ENCODE results near the gene LYPLA2.

LYPLA2 gene

DNA sequence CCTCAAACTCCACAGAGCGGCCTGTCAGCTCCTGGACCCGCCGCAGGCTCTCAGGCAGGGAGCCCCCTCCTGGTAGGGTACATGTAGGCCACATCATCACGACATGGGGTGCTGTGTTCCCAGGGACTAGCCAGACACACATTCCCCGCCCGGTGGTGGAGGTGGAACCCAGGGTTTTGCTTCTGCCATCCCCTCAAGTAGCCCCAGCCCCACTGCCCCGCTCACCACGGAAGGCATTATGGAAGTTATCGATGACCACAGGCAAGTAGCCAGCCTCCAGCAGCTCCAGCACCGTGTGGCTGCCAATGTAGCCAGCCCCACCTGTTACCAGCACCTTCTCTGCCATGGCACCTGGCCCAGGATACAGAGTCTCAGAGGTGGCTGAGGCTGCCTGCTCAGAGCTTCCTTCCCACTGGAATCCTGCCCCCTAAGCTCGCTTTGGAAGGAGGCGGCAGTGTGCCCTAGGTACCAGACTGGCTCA, 7.8 kb downstream of the LYPLA2 start:
- H3K27ac Mint-ChIP-seq = no peak overlapping the region
- H3K4me3 Mint-ChIP-seq = peak overlapping the region; percentile 90 to 94 (median 92)
- peaks cover 3% of the 10 kb centered on the region for H3K27me3 Mint-ChIP-seq (ENCODE audit: low read depth)
- H3K36me3 Mint-ChIP-seq (ENCODE audit: low read depth) = peaks cover 10% of the 10 kb centered on the region
- H3K4me1 Mint-ChIP-seq = peaks cover 10% of the 10 kb centered on the region
- TF ChIP-seq, protein P1, sequence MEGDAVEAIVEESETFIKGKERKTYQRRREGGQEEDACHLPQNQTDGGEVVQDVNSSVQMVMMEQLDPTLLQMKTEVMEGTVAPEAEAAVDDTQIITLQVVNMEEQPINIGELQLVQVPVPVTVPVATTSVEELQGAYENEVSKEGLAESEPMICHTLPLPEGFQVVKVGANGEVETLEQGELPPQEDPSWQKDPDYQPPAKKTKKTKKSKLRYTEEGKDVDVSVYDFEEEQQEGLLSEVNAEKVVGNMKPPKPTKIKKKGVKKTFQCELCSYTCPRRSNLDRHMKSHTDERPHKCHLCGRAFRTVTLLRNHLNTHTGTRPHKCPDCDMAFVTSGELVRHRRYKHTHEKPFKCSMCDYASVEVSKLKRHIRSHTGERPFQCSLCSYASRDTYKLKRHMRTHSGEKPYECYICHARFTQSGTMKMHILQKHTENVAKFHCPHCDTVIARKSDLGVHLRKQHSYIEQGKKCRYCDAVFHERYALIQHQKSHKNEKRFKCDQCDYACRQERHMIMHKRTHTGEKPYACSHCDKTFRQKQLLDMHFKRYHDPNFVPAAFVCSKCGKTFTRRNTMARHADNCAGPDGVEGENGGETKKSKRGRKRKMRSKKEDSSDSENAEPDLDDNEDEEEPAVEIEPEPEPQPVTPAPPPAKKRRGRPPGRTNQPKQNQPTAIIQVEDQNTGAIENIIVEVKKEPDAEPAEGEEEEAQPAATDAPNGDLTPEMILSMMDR (IDR thresholded peaks at IDR 0.05; ENCODE audit: unreplicated experiment in 3 of 3) = no peak
- H3K9me3 Mint-ChIP-seq = no peaks in the 10 kb centered on the region

DNA sequence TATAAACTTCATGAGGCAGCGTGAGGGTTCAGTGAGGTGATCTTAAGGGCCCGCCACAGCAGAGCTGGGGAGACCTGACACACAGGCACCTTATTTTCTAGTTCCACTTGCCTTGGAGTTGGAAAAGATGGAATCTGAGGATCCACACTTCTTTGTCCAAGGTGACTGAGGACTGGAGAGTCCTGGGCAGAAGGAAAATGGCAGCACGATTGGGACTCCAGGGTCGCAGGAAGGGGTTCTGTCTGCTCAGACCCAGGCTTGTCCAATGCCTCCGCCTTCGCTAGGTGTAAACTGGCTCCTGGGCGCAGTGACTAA, 8.3 kb downstream of the LYPLA2 start:
- Mint-ChIP-seq H3K27me3 (ENCODE audit: low read depth) (peaks cover 3% of the 10 kb centered on the region), H3K36me3 (ENCODE audit: low read depth) (peaks cover 15% of the 10 kb centered on the region), H3K9me3 (no peaks in the 10 kb centered on the region), H3K4me1 (peaks cover 10% of the 10 kb centered on the region), H3K27ac (peak overlapping the region in 2 of 3 experiments; percentile 92 to 96), H3K4me3 (peak overlapping the region; percentile 90 to 94 (median 92))
- TF ChIP-seq, protein P1 (IDR thresholded peaks at IDR 0.05; ENCODE audit: unreplicated experiment in 3 of 3) = no peak

DNA sequence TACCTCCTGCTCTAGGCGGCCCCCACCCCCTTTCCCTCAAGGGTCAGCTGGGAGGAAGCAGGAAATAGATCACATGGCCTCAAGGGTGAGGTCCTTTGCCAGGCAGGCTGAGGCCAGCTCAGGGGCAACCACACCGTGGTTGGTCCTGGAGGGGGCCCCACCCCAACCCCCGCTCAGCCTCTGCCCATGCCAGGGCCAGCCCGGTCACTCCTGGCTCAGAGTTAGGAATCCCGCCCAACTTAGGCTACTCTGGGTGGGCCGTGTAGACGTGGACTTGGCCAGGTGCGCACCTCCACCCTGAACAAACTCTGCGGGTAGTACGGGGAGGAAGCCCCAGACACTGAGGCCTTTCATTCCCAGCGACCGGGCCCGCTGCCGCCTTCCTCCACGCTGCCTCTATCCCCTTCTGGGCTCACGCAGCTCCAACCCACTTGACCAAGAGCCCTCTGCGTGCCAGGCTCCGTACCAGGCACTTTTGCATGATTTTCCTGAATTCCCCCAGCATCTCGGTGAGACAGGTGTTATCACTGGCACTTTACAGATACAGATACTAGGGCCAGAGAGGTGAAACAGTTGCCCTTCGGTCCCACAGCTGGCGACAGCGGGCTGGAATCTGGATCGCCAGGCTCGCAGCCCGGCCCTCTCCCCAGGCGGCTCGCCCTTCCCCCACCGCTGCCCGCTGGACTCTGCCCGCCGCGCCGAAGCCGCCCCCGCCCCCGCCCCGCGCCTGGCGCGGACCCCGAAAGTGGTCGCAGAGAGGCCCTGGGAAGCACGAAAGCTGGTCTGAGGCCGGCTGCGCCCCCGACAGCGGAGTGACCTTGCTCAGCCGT, 8.8 kb downstream of the LYPLA2 start:
- Mint-ChIP-seq H3K4me1 (peaks cover 10% of the 10 kb centered on the region), H3K27me3 (ENCODE audit: low read depth) (peaks cover 3% of the 10 kb centered on the region), H3K9me3 (no peaks in the 10 kb centered on the region), H3K36me3 (ENCODE audit: low read depth) (peaks cover 20% of the 10 kb centered on the region), H3K27ac (peak overlapping the region; percentile 63 to 96 (median 92)), H3K4me3 (peak overlapping the region; percentile 90 to 94 (median 92))
- TF ChIP-seq, protein P1 (IDR thresholded peaks at IDR 0.05; ENCODE audit: unreplicated experiment in 3 of 3) = no peak

DNA sequence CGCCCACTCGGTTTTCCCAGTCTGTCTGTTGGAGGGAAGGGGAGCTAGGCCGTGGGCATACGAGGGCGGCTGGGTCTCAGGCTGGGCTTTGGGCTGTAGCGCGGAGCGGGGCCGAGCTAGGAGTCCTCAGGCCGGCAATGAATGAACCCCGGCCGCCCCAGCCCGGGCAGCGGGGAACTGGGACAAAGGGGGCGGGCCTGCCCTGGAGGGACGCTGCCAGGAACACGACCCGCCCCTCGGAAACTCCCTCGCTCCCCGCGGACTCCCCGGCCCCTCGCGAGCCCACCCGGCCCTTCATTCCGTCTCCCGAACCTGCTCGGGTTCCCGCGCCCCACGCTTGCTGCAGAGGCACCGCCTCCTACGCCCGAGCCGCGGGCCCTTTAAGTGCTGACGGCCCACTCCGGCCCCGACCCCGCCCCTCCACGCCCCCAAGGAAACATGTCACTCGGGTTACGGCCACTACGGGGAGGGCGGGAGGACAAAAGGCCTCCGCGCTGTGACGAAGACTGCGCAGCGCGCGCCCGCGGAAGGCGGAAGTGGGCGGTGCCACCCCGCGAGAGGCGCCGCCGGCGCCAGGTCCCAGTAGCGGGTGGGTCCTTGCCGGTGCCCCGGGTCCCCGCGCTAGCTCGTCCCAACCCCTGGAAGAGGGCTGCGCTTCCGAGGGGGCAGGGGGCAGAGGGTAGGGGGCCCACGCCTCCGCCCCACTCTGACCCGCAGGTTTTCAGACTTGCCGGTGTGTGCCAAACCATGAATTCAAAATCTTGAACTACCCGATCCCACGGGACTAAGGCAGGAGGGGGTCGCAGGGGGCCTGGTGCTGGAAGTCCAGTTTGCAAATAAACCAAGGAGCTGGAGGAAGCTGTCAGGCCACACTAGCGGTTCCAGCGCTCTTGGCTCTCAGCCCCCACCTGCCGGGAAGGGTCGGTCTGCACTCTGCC, 9.7 kb downstream of the LYPLA2 start, which contains the start of gene GALE:
Gene GALE, minus strand, starts transcription at position 355 of the 938 bp plus-strand sequence. CDS start 1,747 bp downstream, outside the sequence.
- Mint-ChIP-seq H3K9me3 (no peaks in the 10 kb centered on the region), H3K36me3 (ENCODE audit: low read depth) (peaks cover 25% of the 10 kb centered on the region), H3K27ac (peak within 1 kb of the TSS; percentile 63 to 96 (median 92)), H3K4me1 (peaks cover 5% of the 10 kb centered on the region), H3K27me3 (ENCODE audit: low read depth) (peaks cover 3% of the 10 kb centered on the region), H3K4me3 (peak within 1 kb of the TSS; percentile 90 to 94 (median 92))
- TF ChIP-seq, protein P1 (IDR thresholded peaks at IDR 0.05; ENCODE audit: unreplicated experiment in 3 of 3) = no peak

DNA sequence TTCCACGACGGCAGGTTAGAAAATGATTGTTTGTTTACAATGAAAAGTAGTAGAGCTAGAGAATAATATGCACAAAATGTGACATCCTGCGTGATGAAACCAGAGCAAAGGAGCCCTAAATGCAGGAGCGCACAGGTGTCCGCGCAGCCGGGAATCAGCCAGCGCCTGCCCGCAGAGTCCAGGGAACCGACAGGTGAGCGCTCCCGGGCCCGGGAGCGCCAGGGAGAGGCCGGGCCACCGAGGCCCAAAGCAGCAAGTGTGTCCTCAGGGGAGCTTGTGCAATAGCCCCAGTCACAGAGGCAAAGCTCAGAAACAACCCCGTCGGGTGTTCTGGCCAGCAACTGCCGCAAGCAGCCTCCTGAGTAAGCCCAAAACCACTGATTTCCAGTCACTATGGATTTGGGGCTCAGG, 10.4 kb downstream of the LYPLA2 start:
- H3K36me3 Mint-ChIP-seq (ENCODE audit: low read depth) = peaks cover 26% of the 10 kb centered on the region
- no peaks in the 10 kb centered on the region for H3K9me3 Mint-ChIP-seq
- H3K27ac Mint-ChIP-seq = peak overlapping the region; percentile 60 to 96 (median 87)
- H3K27me3 Mint-ChIP-seq (ENCODE audit: low read depth) = peaks cover 3% of the 10 kb centered on the region
- H3K4me1 Mint-ChIP-seq = peaks cover 5% of the 10 kb centered on the region
- H3K4me3 Mint-ChIP-seq = peak overlapping the region; percentile 90 to 94 (median 92)
- TF ChIP-seq, protein P1 (IDR thresholded peaks at IDR 0.05; ENCODE audit: unreplicated experiment in 3 of 3) = no peak

Measured in nephron (organoid).